Left lung (tissue), 10 donors: ENCODE data around the gene ACP3. TPM values are rescaled to one million over a fixed set of nuclear protein-coding genes. Genes with fewer than 3 reads are reported as not detected.
"Not testable (repeated sequence)": the region's sequence is repeated elsewhere in the genome, so short reads cannot be mapped to it uniquely, and the experiment has no call there.

Experiments
- ATAC-seq: fragments of 200-7000 bp; cut with Tn5 transposase; one replicate; pipeline ENCODE4 v1.9.1; 2020; ENCODE audit warnings: moderate library complexity
- DNase-seq, 4 donors: peaks; one replicate each; pipeline ENCODE4 v3.0.0-alpha.2; 2013 to 2020
- H3K27ac ChIP-seq, 2 donors: fragments of 200-600 bp; sonication (generic) in 1 of 2; one replicate each; pipeline versions ENCODE4 v1.5.0 to v1.8.0; 2020 to 2021
- H3K27me3 ChIP-seq, 2 donors: fragments of 200-600 bp; sonication (generic) in 1 of 2; one replicate each; pipeline versions ENCODE4 v1.5.0 to v1.8.0; 2020 to 2021
- H3K36me3 ChIP-seq, 2 donors: fragments of 200-600 bp; sonication (generic) in 1 of 2; one replicate each; pipeline versions ENCODE4 v1.5.0 to v1.8.0; 2020 to 2021
- H3K4me1 ChIP-seq, 2 donors: fragments of 200-600 bp; one replicate each; pipeline ENCODE4 v1.8.0; 2021
- H3K4me3 ChIP-seq, 2 donors: fragments of 200-600 bp; sonication (generic) in 1 of 2; one replicate each; pipeline versions ENCODE4 v1.5.0 to v1.8.0; 2020 to 2021; ENCODE audit warnings: mild to moderate bottlenecking in 1 of 2
- H3K9me3 ChIP-seq, 2 donors: fragments of 200-600 bp; sonication (generic) in 1 of 2; one replicate each; pipeline versions ENCODE4 v1.5.0 to v1.8.0; 2020 to 2021
- intact Hi-C, 2 donors: fragments of 100-400 bp; cut with DNase I; formaldehyde crosslinking; loops; one replicate each; pipeline versions ENCODE4 v1.11.2 to v1.14.2; 2022
- polyA plus RNA-seq, 6 donors: library from polyadenylated mRNA; unstranded; fragments of 120-200 nt; gene quantifications; one replicate each; pipeline ENCODE4 v1.2.1, GENCODE V29; 2013; ENCODE audit not compliant: insufficient read length in 6 of 6
- total RNA-seq, 2 donors: library from RNA; stranded (reverse); fragmentation: NEBNext Ultra II Directional; extraction: Animal tissue kit (Norgen Biotek cat#: 25700); gene quantifications; one replicate each; pipeline ENCODE4 v1.2.1, GENCODE V29; 2021
- TF ChIP-seq, protein P1 (sequence below), 2 donors: fragments of 200-600 bp; sonication (generic) in 1 of 2; IDR thresholded peaks; one replicate each; pipeline versions ENCODE4 v1.5.0 to v1.8.0; 2021; ENCODE audit warnings: antibody characterized with exemption in 2 of 2
- donor health status: DM: no; HTN: yes; CAD: no.
- donor health status: DM: no; HTN: no; CAD: no.

The ACP3 gene
- total and polyA plus RNA-seq, 8 donors: 2.7 to 24.3 (median 4.6) TPM

DNA sequence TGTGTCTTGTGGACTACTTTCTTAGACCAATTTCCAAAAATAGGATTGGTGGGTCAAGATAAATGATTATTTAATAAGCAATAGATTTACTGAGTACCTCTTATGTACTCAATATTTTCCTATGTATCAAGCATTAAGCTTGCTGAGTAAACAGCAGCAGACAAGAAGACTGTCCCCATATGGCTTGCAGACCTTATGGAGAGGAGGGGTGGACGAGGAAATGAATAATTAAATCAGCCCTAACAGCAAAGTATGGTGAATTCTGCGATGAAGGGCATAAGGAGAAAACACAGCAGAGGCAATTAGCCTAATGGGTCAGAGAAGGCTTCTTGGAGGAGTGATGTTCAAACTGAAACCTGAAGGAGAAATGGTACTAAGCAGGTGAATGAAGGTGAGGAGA, 45.1 kb downstream of the ACP3 start:
- DNase-seq (no peak), ATAC-seq (no peak)
- no peaks in the 10 kb centered on the region for H3K9me3 ChIP-seq

DNA sequence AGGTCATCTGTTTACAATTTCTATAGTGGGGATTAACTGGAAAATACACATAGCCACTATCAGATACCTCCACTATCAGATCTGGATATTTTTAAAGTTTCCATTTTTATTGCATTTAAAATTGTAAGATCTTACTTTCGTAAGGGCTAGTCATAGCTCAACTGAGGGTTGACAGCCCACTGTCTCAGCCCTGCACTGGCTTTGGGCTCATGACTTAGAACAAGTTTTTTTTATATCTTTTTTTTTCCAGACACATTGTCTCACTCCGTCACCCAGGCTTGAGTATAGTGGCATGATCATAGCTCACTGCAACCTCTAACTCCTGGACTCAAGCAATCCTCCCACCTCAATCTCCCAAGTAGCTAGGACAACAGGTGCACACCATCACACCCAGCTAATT, 51.3 kb downstream of the ACP3 start:
- no peak for ATAC-seq
- Histone ChIP-seq H3K9me3 (no peaks in the 10 kb centered on the region), H3K27ac (no peak overlapping the region), H3K36me3 (peaks cover 0 to 31% of the 10 kb centered on the region in 2 donors), H3K27me3 (no peaks in the 10 kb centered on the region), H3K4me1 (no peaks in the 10 kb centered on the region), H3K4me3 (no peak overlapping the region)
- TF ChIP-seq, protein P1, sequence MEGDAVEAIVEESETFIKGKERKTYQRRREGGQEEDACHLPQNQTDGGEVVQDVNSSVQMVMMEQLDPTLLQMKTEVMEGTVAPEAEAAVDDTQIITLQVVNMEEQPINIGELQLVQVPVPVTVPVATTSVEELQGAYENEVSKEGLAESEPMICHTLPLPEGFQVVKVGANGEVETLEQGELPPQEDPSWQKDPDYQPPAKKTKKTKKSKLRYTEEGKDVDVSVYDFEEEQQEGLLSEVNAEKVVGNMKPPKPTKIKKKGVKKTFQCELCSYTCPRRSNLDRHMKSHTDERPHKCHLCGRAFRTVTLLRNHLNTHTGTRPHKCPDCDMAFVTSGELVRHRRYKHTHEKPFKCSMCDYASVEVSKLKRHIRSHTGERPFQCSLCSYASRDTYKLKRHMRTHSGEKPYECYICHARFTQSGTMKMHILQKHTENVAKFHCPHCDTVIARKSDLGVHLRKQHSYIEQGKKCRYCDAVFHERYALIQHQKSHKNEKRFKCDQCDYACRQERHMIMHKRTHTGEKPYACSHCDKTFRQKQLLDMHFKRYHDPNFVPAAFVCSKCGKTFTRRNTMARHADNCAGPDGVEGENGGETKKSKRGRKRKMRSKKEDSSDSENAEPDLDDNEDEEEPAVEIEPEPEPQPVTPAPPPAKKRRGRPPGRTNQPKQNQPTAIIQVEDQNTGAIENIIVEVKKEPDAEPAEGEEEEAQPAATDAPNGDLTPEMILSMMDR (IDR thresholded peaks at IDR 0.05): no peak
- no peak for DNase-seq
- intact Hi-C loops: no loop called here

More for the DNA sequence above, 45.1 kb downstream of the ACP3 start:
- H3K27me3 ChIP-seq: no peaks in the 10 kb centered on the region
- no peak overlapping the region for H3K4me3 ChIP-seq
- H3K27ac ChIP-seq: no peak overlapping the region
- TF ChIP-seq, protein P1 (IDR thresholded peaks at IDR 0.05): no peak
- H3K4me1 ChIP-seq: no peaks in the 10 kb centered on the region
- peaks cover 0 to 32% of the 10 kb centered on the region in 2 donors for H3K36me3 ChIP-seq
- intact Hi-C loops: no loop called here

DNA sequence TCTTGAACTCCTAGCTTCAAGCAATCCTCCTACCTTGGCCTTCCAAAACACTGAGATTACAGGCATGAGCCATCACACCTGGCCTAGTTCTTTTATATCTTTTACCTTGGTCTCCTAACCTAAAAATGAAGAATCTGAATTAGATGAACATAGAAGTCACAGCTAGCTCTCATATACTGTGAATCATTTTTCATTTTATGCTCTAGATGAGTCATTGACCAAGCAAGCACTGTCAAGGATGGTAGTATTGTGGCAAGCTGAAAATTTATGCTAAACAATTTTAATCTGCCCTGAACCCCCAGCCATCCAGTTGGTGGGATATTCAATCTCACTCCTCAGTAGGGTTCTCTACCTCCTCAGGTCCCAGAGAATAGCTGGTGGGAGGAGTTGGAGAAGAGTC, 51.8 kb downstream of the ACP3 start:
- Histone ChIP-seq H3K4me3 (no peak overlapping the region), H3K36me3 (peaks cover 0 to 27% of the 10 kb centered on the region in 2 donors), H3K4me1 (no peaks in the 10 kb centered on the region), H3K27me3 (no peaks in the 10 kb centered on the region), H3K27ac (no peak overlapping the region), H3K9me3 (no peaks in the 10 kb centered on the region)
- ATAC-seq: no peak
- intact Hi-C loops: no loop called here
- DNase-seq: no peak
- TF ChIP-seq, protein P1 (IDR thresholded peaks at IDR 0.05): no peak

DNA sequence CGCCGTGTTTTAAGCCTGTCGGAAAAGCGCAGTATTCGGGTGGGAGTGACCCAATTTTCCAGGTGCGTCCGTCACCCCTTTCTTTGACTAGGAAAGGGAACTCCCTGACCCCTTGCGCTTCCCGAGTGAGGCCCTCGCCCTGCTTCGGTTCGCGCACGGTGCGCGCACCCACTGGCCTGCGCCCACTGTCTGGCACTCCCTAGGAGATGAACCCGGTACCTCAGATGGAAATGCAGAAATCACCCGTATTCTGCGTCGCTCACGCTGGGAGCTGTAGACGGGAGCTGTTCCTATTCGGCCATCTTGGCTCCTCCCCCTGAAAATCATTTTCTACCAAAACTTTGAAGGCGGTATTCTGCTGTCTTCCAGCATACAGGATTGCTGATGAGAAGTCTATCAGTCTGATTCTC, 59.7 kb downstream of the ACP3 start:
- H3K4me3 ChIP-seq, H3K27me3 ChIP-seq, intact Hi-C loops, H3K4me1 ChIP-seq, H3K9me3 ChIP-seq, ATAC-seq, H3K27ac ChIP-seq, H3K36me3 ChIP-seq: not testable (repeated sequence)
- peak in 1 of 4 donors; percentile 62 for DNase-seq

DNA sequence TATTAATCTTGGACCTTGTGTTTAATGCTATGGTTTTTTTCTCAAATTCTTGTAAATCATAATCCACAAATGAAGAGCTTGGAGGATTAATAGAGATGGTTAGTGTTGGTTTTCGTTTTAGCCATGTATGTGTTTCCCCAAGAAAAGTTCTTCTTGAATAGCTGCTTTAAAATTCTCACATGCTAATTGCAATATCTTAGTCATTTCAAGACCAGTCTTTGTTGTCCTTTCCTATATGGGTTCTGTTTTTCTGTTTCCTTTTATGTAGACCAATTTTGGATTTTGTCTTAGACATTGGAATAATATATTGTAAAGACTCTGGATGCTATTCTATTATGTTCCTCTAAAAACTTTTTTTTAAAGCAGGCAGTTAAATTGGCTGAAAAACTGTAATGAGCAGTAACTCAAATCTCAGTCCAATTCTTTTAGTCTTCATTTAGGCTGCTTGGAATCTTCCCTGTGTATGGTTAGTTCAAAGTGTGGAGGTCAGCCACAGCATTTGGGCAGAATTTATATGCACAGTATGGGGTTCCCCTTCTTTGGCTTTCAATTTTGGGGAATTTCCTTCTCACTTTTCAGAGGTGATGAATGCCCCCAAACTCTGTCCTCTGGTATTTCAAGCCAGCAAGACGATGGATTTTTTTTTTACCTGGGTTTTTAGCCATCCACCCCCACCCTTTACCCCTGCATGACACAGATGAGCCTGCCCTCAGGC, 61.0 kb downstream of the ACP3 start:
- no peaks in the 10 kb centered on the region for H3K36me3 ChIP-seq
- TF ChIP-seq, protein P1 (IDR thresholded peaks at IDR 0.05): no peak
- H3K27me3 ChIP-seq: no peaks in the 10 kb centered on the region
- H3K4me1 ChIP-seq: no peaks in the 10 kb centered on the region
- no peaks in the 10 kb centered on the region for H3K9me3 ChIP-seq
- H3K27ac ChIP-seq: no peak overlapping the region
- no peak overlapping the region for H3K4me3 ChIP-seq
- intact Hi-C loops: no loop called here
- DNase-seq: no peak
- ATAC-seq: no peak

DNA sequence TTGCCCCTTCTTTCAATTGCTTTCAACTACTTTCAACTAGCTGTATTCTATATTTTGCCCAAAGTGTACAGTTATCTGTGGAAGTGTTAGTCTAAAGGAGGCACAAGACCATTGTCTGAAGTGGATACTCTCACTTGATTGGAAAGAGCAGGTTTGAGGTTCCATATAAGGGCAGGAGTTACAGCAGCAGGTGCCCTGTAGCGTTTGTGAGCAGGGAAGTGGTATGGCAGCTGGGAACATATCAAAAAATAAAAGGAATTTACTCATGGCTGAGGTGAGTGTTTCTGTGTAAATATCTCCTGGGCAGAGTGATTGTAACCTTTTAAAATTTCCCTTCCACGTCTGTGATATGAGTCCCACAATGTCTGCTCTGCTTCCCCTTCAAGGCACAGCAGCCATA, 61.6 kb downstream of the ACP3 start:
- TF ChIP-seq, protein P1 (IDR thresholded peaks at IDR 0.05): no peak
- ATAC-seq: peak; percentile 91

More for the DNA sequence above, 61.6 kb downstream of the ACP3 start:
- Histone ChIP-seq H3K4me3 (no peak overlapping the region), H3K27me3 (no peaks in the 10 kb centered on the region), H3K27ac (no peak overlapping the region), H3K4me1 (no peaks in the 10 kb centered on the region), H3K36me3 (no peaks in the 10 kb centered on the region), H3K9me3 (no peaks in the 10 kb centered on the region)
- intact Hi-C loops: no loop called here
- peak in 1 of 4 donors; percentile 21 for DNase-seq
